ENCODE results near the gene TTC7B.

TTC7B gene

GRCh38 chr14:90758028-90758889, 58.0 kb downstream of the TTC7B start:
- H3K4me3 Mint-ChIP-seq = peak overlapping the region; percentile 75 to 83 (median 81)
- peaks cover 13% of the 10 kb centered on the region for H3K9me3 Mint-ChIP-seq
- H3K4me1 Mint-ChIP-seq = peaks cover 13% of the 10 kb centered on the region
- TF ChIP-seq CTCF (IDR thresholded peaks at IDR 0.05; ENCODE audit: unreplicated experiment in 3 of 3) = peak; percentile 86 to 95 (median 90)
- H3K36me3 Mint-ChIP-seq (ENCODE audit: low read depth) = peaks cover 15% of the 10 kb centered on the region
- H3K27me3 Mint-ChIP-seq (ENCODE audit: low read depth) = peaks cover 8% of the 10 kb centered on the region
- H3K27ac Mint-ChIP-seq = peak overlapping the region; percentile 31 to 80 (median 79)

DNA sequence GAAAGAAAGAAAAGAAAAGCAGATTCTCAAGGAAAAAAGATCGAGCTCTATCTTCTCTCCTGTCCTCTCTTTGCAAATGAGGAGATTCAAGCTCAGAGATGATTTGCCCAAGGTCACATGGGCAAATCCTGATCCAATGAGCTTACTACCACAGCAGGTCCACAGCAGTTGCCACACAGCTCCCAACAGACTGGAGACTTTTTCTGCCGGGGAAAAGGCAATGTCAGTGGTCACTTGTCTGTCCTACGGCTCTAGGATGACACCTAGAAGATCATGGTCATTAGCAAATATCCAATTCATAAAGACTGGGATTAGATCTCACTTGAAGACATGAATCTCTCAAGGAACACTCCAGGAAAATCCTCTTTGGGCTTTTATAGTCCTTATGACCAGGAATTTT, 58.8 kb downstream of the TTC7B start:
- peaks cover 5% of the 10 kb centered on the region for H3K9me3 Mint-ChIP-seq
- H3K27me3 Mint-ChIP-seq (ENCODE audit: low read depth) = peaks cover 8% of the 10 kb centered on the region
- H3K4me3 Mint-ChIP-seq = peak overlapping the region; percentile 74 to 80 (median 78)
- no peak for TF ChIP-seq CTCF (IDR thresholded peaks at IDR 0.05; ENCODE audit: unreplicated experiment in 3 of 3)
- peaks cover 13% of the 10 kb centered on the region for H3K4me1 Mint-ChIP-seq
- peak overlapping the region; percentile 31 to 80 (median 37) for H3K27ac Mint-ChIP-seq
- peaks cover 7% of the 10 kb centered on the region for H3K36me3 Mint-ChIP-seq (ENCODE audit: low read depth)

- Mint-ChIP-seq H3K9me3 (peaks cover 2% of the 10 kb centered on the region), H3K27ac (peak overlapping the region in 1 of 3 experiments; percentile 18), H3K4me3 (peak overlapping the region; percentile 74 to 80 (median 78)), H3K4me1 (peaks cover 13% of the 10 kb centered on the region), H3K27me3 (ENCODE audit: low read depth) (peaks cover 8% of the 10 kb centered on the region), H3K36me3 (ENCODE audit: low read depth) (peaks cover 3% of the 10 kb centered on the region)
- TF ChIP-seq CTCF (IDR thresholded peaks at IDR 0.05; ENCODE audit: unreplicated experiment in 3 of 3) = no peak
These were observed 59.4 kb downstream of the TTC7B start for GRCh38 chr14:90756755-90757345.

DNA sequence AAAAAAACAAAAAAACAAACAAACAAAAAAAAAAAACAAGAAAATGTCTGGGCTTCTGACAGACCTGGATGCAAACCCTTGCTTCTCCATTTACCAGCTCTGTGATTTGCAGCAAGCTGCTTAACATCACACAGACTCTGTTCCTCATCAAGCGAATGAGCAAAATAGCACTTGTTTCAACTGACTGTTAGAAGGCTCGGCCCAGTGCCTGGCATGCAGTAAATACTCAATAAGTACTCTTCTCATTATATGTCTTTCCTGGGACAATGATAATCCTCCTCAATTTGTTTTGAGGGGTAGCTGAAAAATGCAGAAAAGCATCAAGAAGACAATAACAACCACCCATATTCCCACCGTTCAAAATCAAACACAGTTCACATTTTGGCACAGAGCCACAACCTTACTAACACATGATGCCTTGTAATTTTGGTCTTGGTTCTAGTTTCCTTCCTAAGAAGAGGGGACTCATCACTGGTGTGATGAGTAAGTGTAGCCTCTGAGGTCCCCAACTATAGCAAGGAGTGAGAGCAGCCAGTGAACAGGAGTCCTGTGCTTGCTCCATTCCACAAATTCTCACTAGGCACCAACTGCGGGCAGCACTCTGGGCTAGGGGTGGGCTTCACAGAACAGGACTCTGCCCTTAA, 60.4 kb downstream of the TTC7B start:
- H3K36me3 Mint-ChIP-seq (ENCODE audit: low read depth) = no peaks in the 10 kb centered on the region
- peak overlapping the region in 2 of 3 experiments; percentile 32 for H3K4me3 Mint-ChIP-seq
- H3K9me3 Mint-ChIP-seq = no peaks in the 10 kb centered on the region
- H3K27ac Mint-ChIP-seq = no peak overlapping the region
- peaks cover 8% of the 10 kb centered on the region for H3K27me3 Mint-ChIP-seq (ENCODE audit: low read depth)
- H3K4me1 Mint-ChIP-seq = peaks cover 13% of the 10 kb centered on the region
- TF ChIP-seq CTCF (IDR thresholded peaks at IDR 0.05; ENCODE audit: unreplicated experiment in 3 of 3) = no peak

DNA sequence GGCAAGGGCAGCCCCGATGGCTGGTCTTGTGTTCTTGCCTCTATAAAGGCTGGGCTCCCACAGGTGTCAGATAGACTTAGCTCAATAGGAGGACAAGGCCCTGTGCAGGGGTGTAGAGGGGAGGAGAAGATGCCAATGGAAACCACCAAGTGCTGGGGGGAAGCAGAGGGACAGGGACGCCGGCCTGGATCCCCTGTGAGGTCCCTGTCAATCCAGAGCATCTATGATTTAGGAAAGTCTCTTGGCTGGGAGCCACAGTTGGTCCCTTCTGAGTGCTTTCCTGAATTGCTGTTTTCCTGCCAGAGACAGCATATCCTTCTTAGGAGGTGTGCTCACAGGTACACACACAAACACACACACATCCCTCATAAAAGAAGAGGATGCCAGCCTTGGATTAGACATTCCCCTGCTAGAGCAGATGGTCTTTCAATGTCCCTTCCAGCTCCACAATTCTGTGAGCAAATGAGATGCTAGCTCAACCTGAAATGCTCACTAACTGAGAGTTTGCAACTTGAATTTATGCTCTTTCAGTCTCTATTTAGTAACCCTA, 62.7 kb downstream of the TTC7B start:
- no peak for TF ChIP-seq CTCF (IDR thresholded peaks at IDR 0.05; ENCODE audit: unreplicated experiment in 3 of 3)
- Mint-ChIP-seq H3K4me1 (peaks cover 6% of the 10 kb centered on the region), H3K4me3 (no peak overlapping the region), H3K27ac (no peak overlapping the region), H3K9me3 (peaks cover 13% of the 10 kb centered on the region), H3K36me3 (ENCODE audit: low read depth) (peaks cover 17% of the 10 kb centered on the region), H3K27me3 (ENCODE audit: low read depth) (peaks cover 8% of the 10 kb centered on the region)

Data from nephron (organoid).